SU-DHL-6 (cell line): ENCODE measurements around the gene KLHL29.

Experiments
- H2AFZ ChIP-seq: fragments of 200-600 bp; sonication (generic); 2 replicates; pipeline ENCODE4 v1.6.1; 2014; ENCODE audit warnings: low read depth, mild to moderate bottlenecking, moderate library complexity, mixed read lengths, antibody characterized with exemption, low read length; ENCODE audit not compliant: severe bottlenecking
- H3F3A ChIP-seq: fragments of 200-600 bp; shearing (Covaris generic); 2 replicates; pipeline ENCODE4 v1.6.0; 2016; ENCODE audit warnings: antibody characterized with exemption, mild to moderate bottlenecking; ENCODE audit not compliant: insufficient read depth
- H3K27ac ChIP-seq: fragments of 200-600 bp; sonication (generic); 2 replicates; pipeline ENCODE4 v1.5.1; 2016; ENCODE audit warnings: low read depth, mild to moderate bottlenecking, low read length, moderate library complexity, mixed read lengths
- H3K27me3 ChIP-seq: fragments of 200-600 bp; sonication (generic), shearing (Covaris generic); 2 replicates; pipeline ENCODE4 v1.6.0; 2014; ENCODE audit warnings: mild to moderate bottlenecking, low read length
- H3K36me3 ChIP-seq: fragments of 200-600 bp; sonication (generic); 2 replicates; pipeline ENCODE4 v1.6.1; 2014; ENCODE audit warnings: mild to moderate bottlenecking, low read length, mixed read lengths
- H3K4me2 ChIP-seq: fragments of 300-600, 200-600 bp; shearing (Covaris generic), sonication (generic); 2 replicates; pipeline ENCODE4 v1.6.0; 2014; ENCODE audit warnings: low read length, low read depth, mild to moderate bottlenecking; ENCODE audit not compliant: poor library complexity, severe bottlenecking
- H3K4me3 ChIP-seq: fragments of 200-600 bp; sonication (generic); 2 replicates; pipeline ENCODE4 v1.5.1; 2014; ENCODE audit warnings: antibody characterized with exemption, low read length, mild to moderate bottlenecking, mixed read lengths; ENCODE audit not compliant: insufficient read depth, poor library complexity, severe bottlenecking
- H3K79me2 ChIP-seq: fragments of 200-600 bp; sonication (generic); 2 replicates; pipeline ENCODE4 v1.6.1; 2014; ENCODE audit warnings: mild to moderate bottlenecking, low read length, moderate library complexity; ENCODE audit not compliant: insufficient read depth
- H3K9ac ChIP-seq: fragments of 200-600 bp; sonication (generic); 2 replicates; pipeline ENCODE4 v1.7.0; 2014; ENCODE audit warnings: mild to moderate bottlenecking, low read length
- H3K9me2 ChIP-seq: fragments of 200-600 bp; sonication (generic); replicated peaks from 2 replicates; pipeline ENCODE4 v1.6.1; 2014; ENCODE audit warnings: low read length; ENCODE audit not compliant: insufficient read depth
- H3K9me3 ChIP-seq: fragments of 200-600 bp; sonication (generic); 2 replicates; pipeline ENCODE4 v1.6.1; 2014; ENCODE audit warnings: low read length, mixed read lengths; ENCODE audit not compliant: insufficient read depth
- H4K20me1 ChIP-seq: fragments of 200-600 bp; sonication (generic); 2 replicates; pipeline ENCODE4 v1.6.1; 2014; ENCODE audit warnings: low read depth, mild to moderate bottlenecking, antibody characterized with exemption, low read length, moderate library complexity, mixed read lengths
- CTCF ChIP-seq: fragments of 200-600 bp; sonication (generic); IDR thresholded peaks from one replicate; pipeline ENCODE4 v1.5.1; 2017; ENCODE audit warnings: antibody characterized with exemption, mild to moderate bottlenecking, low read length, moderate library complexity; ENCODE audit not compliant: insufficient read depth, poor library complexity, severe bottlenecking
- EZH2phosphoT487 ChIP-seq: fragments of 200-600 bp; sonication (generic), shearing (Covaris generic); conservative IDR thresholded peaks from 2 replicates; pipeline ENCODE4 v1.6.1; 2018; ENCODE audit warnings: mild to moderate bottlenecking, antibody characterized with exemption, low read length, moderate library complexity, mixed read lengths

KLHL29 gene

GRCh38 chr2:23568211-23568610 lies 183.2 kb downstream of the KLHL29 start:
- H3K27me3 ChIP-seq, result no peaks in the 10 kb centered on the region

GRCh38 chr2:23568626-23569190 lies 183.7 kb downstream of the KLHL29 start:
- H2AFZ ChIP-seq, result no peak overlapping the region
- H3K9ac ChIP-seq, result no peak overlapping the region
- no peaks in the 10 kb centered on the region for H3K9me3 ChIP-seq
- no peak overlapping the region for H3K4me2 ChIP-seq
- H3K27ac ChIP-seq, result no peak overlapping the region
- no peaks in the 10 kb centered on the region for H3F3A ChIP-seq
- H3K9me2 ChIP-seq, result no peaks in the 10 kb centered on the region
- no peaks in the 10 kb centered on the region for H4K20me1 ChIP-seq
- no peak for TF ChIP-seq EZH2phosphoT487
- no peak for TF ChIP-seq CTCF
- no peaks in the 10 kb centered on the region for H3K36me3 ChIP-seq
- no peaks in the 10 kb centered on the region for H3K79me2 ChIP-seq
- H3K27me3 ChIP-seq, result no peaks in the 10 kb centered on the region
- H3K4me3 ChIP-seq, result no peak overlapping the region

More at GRCh38 chr2:23568211-23568610, 183.2 kb downstream of the KLHL29 start:
- no peaks in the 10 kb centered on the region for H3K79me2 ChIP-seq
- no peak overlapping the region for H3K27ac ChIP-seq
- H2AFZ ChIP-seq, result no peak overlapping the region
- no peaks in the 10 kb centered on the region for H3K36me3 ChIP-seq
- H3K4me3 ChIP-seq, result no peak overlapping the region
- no peaks in the 10 kb centered on the region for H4K20me1 ChIP-seq
- no peaks in the 10 kb centered on the region for H3K9me3 ChIP-seq
- no peaks in the 10 kb centered on the region for H3F3A ChIP-seq
- no peak for TF ChIP-seq EZH2phosphoT487
- TF ChIP-seq CTCF, result no peak
- H3K4me2 ChIP-seq, result no peak overlapping the region
- H3K9me2 ChIP-seq, result no peaks in the 10 kb centered on the region
- H3K9ac ChIP-seq, result no peak overlapping the region

- Histone ChIP-seq H3K36me3 (no peaks in the 10 kb centered on the region), H2AFZ (no peak overlapping the region), H3K4me2 (no peak overlapping the region), H3K27ac (no peak overlapping the region), H3F3A (no peaks in the 10 kb centered on the region), H3K27me3 (no peaks in the 10 kb centered on the region), H3K9ac (no peak overlapping the region), H3K9me2 (no peaks in the 10 kb centered on the region), H4K20me1 (no peaks in the 10 kb centered on the region), H3K4me3 (no peak overlapping the region), H3K79me2 (no peaks in the 10 kb centered on the region), H3K9me3 (no peaks in the 10 kb centered on the region)
- TF ChIP-seq CTCF (no peak), EZH2phosphoT487 (no peak)
These were observed 184.9 kb downstream of the KLHL29 start for GRCh38 chr2:23569761-23570365.
